Fibroblast of skin of scalp (primary cell): ENCODE measurements around the gene NUP210L.
"Not testable (repeated sequence)": the region's sequence is repeated elsewhere in the genome, so short reads cannot be mapped to it uniquely, and the experiment has no call there.

Experiments
- DNase-seq: peaks from one replicate; pipeline ENCODE4 v3.0.0-alpha.2; 2013

The NUP210L gene

DNA sequence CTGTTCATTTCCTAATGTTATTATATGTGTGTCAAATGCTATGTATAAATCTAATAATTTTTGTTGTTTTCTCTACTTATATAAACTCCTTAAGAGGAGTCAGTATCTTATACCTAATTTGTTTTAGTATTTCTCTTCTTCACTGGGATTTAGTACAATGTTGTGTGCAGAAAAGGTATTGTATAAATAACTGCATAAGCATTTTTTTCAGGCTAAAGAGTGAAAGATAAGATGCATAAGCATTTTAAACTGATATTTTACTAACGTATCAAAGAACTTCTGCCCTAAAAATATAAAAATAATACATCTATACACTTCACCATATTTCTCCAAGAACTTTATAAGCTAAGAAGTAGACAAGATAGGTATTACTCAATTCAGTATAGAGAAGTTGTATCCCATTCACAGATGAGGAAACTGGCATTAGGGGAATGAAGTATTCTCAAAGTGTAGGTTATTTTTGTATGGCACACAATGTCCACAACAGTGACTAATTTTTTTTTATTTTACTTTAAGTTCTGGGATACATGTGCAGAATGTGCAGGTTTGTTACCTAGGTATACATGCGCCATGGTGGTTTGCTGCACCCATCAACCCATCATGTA is 59.3 kb downstream of the NUP210L start:
- DNase-seq: no peak

DNA sequence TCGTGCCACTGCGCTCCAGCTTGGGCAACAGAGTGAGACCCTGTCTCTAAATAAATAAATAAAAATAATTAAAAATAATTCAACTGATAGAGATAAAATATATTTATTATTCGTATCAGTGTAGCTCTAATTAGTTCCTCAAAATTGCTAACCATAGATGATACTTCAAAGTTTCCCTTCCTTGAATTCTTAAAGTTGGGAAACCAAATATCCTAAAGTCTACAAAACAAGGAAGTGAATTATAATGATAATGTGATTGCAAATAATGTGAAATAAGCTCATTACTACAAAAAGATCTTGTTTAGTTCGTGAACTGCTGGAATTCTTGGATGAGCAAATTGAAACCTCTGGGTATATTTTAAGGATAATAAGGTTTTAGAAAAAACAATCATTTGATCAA is 60.5 kb downstream of the NUP210L start:
- no peak for DNase-seq

DNA sequence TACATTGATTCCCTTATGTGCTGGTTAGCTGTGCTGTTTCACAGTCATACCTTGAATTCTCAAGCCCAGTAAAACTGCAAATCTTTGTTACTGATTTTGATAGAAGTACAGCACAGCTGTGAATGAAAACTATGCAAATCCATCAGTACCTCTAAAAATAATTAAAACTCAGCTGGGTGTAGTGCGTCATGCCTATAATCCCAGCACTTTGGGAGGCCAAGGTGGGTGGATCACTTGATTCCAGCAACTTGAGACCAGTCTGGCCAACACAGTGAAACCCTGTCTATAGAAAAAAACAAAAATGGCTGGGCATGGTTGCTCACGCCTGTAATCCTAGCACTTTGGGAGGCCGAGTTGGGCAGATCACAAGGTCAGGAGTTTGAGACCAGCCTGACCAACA is 61.2 kb downstream of the NUP210L start:
- no peak for DNase-seq

- no peak for DNase-seq
Measured at GRCh38 chr1:154091706-154092105, 63.2 kb downstream of the NUP210L start.

- DNase-seq: no peak
Measured at GRCh38 chr1:154087574-154087973, 67.3 kb downstream of the NUP210L start.

DNA sequence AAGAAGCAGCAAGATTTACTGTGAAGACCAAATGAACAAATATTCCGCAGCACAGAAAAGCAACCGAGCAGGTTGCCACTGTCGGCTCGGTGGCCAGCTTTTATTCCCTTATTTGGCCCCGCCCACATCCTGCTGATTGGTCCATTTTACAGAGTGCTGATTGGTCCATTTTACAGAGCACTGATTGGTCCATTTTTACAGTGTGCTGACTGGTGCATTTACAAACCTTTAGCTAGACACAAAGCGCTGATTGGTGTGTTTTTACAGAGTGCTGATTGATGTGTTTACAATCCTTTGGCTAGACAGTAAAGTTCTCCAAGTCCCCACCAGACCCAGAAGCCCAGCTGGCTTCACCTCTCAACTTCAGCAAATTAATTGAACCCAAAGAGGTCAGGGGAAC is 71.8 kb downstream of the NUP210L start:
- DNase-seq: not testable (repeated sequence)

DNA sequence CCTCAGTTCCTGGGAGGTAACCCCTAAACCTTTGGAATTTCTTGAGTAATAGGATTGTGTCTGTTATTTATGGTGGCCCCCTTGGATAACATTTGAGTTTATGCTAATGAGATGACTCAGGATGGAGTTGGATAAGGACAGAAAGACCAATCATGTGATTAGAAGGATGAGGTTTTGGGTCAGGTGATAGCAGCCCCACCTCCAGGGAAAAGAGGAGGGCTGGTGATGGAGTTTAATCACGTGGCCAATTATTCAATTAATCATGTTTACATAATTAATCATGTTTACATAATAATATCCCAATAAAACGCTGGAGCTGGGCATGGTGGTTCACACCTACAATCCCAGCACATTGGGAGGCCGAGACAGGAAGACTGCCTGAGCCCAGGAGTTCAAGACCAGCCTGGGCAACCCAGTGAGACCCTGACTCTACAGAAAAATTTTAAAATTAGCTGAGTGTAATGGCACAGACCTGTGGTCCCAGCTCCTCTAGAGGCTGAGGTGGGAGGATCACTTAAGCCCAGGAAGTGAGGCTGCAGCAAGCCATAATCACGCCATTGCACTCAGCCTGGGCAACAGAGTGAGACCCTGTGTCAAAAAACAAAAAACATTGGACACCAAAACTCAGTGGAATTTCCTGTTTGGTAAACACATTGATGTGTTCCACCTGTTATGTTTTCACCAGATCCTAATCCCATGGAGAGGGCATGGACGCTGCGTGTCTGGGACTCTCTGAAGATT is 73.3 kb downstream of the NUP210L start:
- DNase-seq: no peak

- DNase-seq: no peak
Measured at GRCh38 chr1:154076413-154076812, 78.5 kb downstream of the NUP210L start.

DNA sequence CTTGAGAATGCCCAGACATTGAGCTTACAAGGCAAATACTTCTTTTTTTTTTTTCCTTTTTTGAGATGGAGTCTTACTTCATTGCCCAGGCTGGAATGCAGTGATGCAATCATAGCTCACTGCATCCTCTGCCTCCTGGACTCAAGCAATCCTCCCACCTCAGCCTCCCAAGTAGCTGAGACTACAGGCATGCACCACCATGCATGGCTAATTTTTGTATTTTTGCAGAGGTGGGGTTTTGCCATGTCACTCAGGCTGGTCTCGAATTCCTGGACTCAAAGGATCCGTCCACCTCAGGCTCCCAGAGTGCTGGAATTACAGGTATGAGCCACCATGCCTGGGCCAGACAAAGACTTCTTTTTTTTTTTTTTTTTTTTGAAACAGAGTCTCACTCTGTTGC is 79.1 kb downstream of the NUP210L start:
- DNase-seq: no peak

GRCh38 chr1:154062309-154062708 is 92.6 kb downstream of the NUP210L start:
- no peak for DNase-seq

DNA sequence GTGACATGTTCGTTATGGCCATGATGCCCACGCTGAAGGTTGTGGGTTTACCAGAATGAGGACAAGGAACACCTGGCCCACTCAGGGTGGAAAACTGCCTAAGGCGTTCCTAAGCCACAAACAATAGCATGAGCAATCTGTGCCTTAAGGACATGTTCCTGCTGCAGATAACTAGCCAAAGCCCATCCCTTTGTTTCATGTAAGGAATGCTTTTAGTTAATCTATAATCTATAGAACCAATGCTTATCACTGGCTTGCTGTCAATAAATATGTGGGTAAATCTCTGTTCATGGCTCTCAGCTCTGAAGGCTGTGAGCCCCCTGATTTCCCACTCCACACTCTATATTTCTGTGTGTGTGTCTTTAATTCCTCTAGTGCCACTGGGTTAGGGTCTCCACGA is 107.4 kb downstream of the NUP210L start:
- DNase-seq: not testable (repeated sequence)

DNA sequence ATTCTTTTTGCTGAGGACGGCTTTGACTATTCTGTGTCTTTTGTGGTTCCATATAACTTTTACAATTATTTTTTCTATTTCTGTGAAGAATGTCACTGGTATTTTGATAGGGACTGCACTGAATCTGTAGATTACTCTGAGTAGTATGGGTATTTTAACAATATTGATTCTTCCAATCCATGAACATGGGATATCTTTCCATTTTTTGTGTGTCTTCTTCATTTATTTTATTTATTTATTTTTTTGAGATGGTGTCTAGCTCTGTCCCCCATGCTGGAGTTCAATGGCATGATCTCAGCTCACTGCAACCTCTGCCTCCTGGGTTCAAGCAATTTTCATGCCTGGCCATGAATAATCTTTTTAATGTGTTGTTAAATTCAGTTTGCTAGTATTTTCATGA is 121.2 kb downstream of the NUP210L start:
- DNase-seq: not testable (repeated sequence)

- DNase-seq: no peak
Measured at GRCh38 chr1:154019940-154020339, 134.9 kb downstream of the NUP210L start.

GRCh38 chr1:154019269-154019668 is 135.6 kb downstream of the NUP210L start:
- DNase-seq: no peak

DNA sequence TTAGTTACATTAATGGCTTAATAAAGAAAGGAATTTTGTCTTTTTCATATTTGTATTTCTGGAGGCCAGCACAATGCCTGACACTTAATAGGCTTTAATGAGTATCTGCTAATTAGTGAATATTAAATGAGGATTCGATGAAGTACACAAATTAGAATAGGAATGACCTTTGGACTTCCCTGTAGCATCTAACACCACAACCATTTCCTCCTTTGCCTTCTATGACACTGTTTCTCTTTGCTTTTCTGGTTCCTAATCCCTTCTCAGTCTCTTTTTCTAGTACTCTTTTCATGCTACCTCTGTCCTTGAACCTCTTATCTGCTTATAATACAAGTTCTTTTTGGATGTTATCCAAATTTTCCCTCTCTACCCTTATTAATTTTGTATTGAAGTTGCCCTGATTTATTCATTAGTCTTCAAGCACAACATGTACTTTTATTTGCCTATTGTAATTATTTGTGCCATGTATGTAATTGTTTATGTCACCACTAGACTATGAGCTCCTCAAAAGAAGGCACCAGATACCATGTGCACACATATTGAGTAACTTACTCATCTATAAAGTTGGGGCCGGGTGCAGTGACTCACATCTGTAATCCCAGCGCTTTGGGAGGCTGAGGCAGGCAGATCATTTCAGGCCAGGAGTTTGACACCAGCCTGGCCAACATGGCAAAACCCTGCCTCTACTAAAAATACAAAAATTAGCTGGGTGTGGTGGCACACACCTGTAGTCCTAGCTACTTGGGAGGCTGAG is 140.5 kb downstream of the NUP210L start:
- DNase-seq: peak; percentile 41

- not testable (repeated sequence) for DNase-seq
Measured at GRCh38 chr1:154012543-154012942, 142.3 kb downstream of the NUP210L start.

DNA sequence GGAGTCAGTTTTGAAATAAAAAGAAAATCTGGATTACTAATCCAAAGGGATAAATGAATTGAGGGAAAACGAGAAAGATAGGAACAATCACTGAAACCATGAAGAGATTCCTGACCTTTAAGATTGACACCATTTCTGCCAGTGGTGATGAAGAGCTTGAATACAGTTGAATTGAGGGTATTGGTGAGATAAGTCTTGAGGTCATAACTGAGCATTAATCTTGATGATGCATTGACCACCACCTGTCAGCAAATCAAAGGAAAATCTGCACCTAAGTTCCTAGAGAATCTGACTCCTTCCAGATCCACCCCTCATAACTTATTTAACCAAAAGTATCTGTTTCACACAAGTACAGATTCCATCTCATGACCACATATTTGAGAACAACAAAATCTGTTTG is 142.7 kb downstream of the NUP210L start:
- no peak for DNase-seq

- DNase-seq: peak; percentile 59
Measured at GRCh38 chr1:154006136-154006535, 148.7 kb downstream of the NUP210L start.

DNA sequence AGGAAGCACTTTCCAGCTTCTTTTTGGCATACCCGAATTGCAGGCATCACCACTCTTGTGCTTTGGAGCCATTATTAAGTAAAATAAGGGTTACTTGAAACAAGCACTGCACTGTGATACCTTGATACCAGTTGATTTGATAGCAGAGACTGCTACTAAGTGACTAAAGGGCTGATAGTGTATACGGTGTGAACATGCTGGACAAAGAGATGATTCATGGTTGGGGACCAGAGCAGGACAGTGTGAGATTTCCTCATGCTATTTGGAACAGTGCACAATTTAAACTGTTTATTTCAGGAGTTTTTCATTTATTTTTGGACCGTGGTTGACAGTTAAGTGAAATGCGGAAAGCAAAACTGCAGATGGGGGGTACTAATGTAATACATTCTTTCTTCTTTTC is 154.5 kb downstream of the NUP210L start:
- no peak for DNase-seq

DNA sequence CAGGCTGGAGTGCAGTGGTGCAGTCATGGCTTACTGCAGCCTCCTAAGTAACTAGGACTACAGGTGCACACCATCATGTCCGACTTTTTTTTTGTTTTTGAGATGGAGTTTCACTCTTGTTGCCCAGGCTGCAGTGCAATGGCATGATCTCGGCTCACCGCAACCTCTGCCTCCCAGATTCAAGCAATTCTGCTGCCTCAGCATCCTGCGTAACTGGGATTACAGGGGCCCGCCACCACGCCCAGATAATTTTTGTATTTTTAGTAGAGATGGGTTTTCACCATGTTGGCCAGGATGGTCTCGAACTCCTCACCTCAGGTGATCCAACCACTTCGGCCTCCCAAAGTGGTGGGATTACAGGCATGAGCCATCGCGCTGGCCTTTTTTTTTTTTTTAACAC is 158.0 kb downstream of the NUP210L start:
- not testable (repeated sequence) for DNase-seq

- no peak for DNase-seq
Measured at GRCh38 chr1:153995640-153996039, 159.2 kb downstream of the NUP210L start.

DNA sequence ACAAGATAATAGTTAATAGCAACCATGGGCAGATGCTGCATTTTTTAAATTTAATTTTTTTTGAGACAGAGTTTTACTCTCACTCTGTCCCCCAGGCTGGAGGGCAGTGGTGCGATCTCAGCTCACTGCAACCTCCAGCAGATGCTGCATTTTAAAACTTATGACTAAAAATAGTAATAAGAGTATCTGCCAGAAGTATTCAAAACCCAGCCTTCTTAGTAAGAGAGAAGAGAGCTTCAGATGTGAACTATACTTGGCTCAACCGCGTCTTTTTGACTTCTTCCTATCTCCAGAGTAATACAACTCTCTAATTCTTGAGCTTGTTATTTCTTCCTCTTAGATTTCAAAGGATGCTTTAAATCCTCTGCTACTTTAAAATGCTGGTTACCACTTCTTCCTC is 159.7 kb downstream of the NUP210L start:
- no peak for DNase-seq

DNA sequence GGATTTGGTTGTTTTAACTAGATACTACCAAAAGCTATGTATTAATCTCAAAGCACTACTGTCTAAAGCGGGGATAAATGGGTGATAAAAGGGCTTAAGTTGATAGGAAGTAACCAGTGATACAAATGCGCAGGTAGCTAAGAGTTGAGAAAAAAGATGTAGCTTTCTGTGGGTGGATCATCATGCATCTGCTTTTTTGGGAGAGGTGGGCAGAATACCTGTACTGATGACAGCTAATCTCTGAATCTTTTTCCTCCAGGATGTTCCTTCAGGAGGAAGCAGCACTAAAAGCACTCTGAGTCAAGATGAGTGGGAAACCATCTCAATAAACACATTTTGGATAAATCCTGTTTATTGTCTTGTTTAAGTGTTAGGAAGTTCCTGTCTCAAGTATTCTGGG is 163.1 kb downstream of the NUP210L start:
- no peak for DNase-seq

- no peak for DNase-seq
Measured at GRCh38 chr1:153991151-153991630, 163.7 kb downstream of the NUP210L start.
